ENCODE measurements around the gene TMEM86B.

The TMEM86B gene

GRCh38 chr19:55228403-55229031, at the start of gene TMEM86B:
Gene TMEM86B, minus strand, starts transcription at chr19:55228763. Its CDS starts 22 bp downstream, at chr19:55228741.
- no peak within 1 kb of the TSS for H3K4me3 ChIP-seq (ENCODE audit: low read depth, low read length)

GRCh38 chr19:55277494-55277893, 48.9 kb upstream of the TMEM86B start:
- no peak overlapping the region for H3K4me3 ChIP-seq (ENCODE audit: low read depth, low read length)
- no peak for DNase-seq (ENCODE audit: low read depth)

More at GRCh38 chr19:55228403-55229031, at the start of gene TMEM86B:
- DNase-seq (ENCODE audit: low read depth), result no peak

- no peak overlapping the region for H3K4me3 ChIP-seq (ENCODE audit: low read depth, low read length)
- DNase-seq (ENCODE audit: low read depth), result no peak
These were observed 48.3 kb upstream of the TMEM86B start for GRCh38 chr19:55276720-55277430.

- DNase-seq (ENCODE audit: low read depth), result no peak
- no peak overlapping the region for H3K4me3 ChIP-seq (ENCODE audit: low read depth, low read length)
These were observed 47.5 kb upstream of the TMEM86B start for GRCh38 chr19:55275851-55276719.

- H3K4me3 ChIP-seq (ENCODE audit: low read depth, low read length), result no peak overlapping the region
These were observed 45.6 kb upstream of the TMEM86B start for GRCh38 chr19:55273978-55274707.

GRCh38 chr19:55272142-55272541, 43.6 kb upstream of the TMEM86B start:
- H3K4me3 ChIP-seq (ENCODE audit: low read depth, low read length), result no peak overlapping the region
- DNase-seq (ENCODE audit: low read depth), result no peak

More at GRCh38 chr19:55273978-55274707, 45.6 kb upstream of the TMEM86B start:
- no peak for DNase-seq (ENCODE audit: low read depth)

- H3K4me3 ChIP-seq (ENCODE audit: low read depth, low read length), result no peak overlapping the region
- no peak for DNase-seq (ENCODE audit: low read depth)
These were observed 41.8 kb upstream of the TMEM86B start for GRCh38 chr19:55270172-55270942.

GRCh38 chr19:55269299-55269698, 40.7 kb upstream of the TMEM86B start:
- H3K4me3 ChIP-seq (ENCODE audit: low read depth, low read length), result no peak overlapping the region
- DNase-seq (ENCODE audit: low read depth), result no peak

- no peak for DNase-seq (ENCODE audit: low read depth)
- no peak overlapping the region for H3K4me3 ChIP-seq (ENCODE audit: low read depth, low read length)
These were observed 38.3 kb upstream of the TMEM86B start for GRCh38 chr19:55266840-55267239.

GRCh38 chr19:55266404-55266803, 37.8 kb upstream of the TMEM86B start:
- H3K4me3 ChIP-seq (ENCODE audit: low read depth, low read length), result no peak overlapping the region
- DNase-seq (ENCODE audit: low read depth), result no peak

- DNase-seq (ENCODE audit: low read depth), result no peak
These were observed 37.3 kb upstream of the TMEM86B start for GRCh38 chr19:55265723-55266386.

GRCh38 chr19:55265173-55265572, 36.6 kb upstream of the TMEM86B start:
- no peak for DNase-seq (ENCODE audit: low read depth)
- H3K4me3 ChIP-seq (ENCODE audit: low read depth, low read length), result no peak overlapping the region

More at GRCh38 chr19:55265723-55266386, 37.3 kb upstream of the TMEM86B start:
- H3K4me3 ChIP-seq (ENCODE audit: low read depth, low read length), result no peak overlapping the region

- no peak for DNase-seq (ENCODE audit: low read depth)
These were observed 36.0 kb upstream of the TMEM86B start for GRCh38 chr19:55264531-55264930.

GRCh38 chr19:55262359-55262758, 33.8 kb upstream of the TMEM86B start:
- no peak for DNase-seq (ENCODE audit: low read depth)
- H3K4me3 ChIP-seq (ENCODE audit: low read depth, low read length), result no peak overlapping the region

More at GRCh38 chr19:55264531-55264930, 36.0 kb upstream of the TMEM86B start:
- no peak overlapping the region for H3K4me3 ChIP-seq (ENCODE audit: low read depth, low read length)

GRCh38 chr19:55261671-55262126, 33.1 kb upstream of the TMEM86B start:
- H3K4me3 ChIP-seq (ENCODE audit: low read depth, low read length), result no peak overlapping the region
- no peak for DNase-seq (ENCODE audit: low read depth)

- no peak for DNase-seq (ENCODE audit: low read depth)
- peak overlapping the region; percentile 81 for H3K4me3 ChIP-seq (ENCODE audit: low read depth, low read length)
These were observed 31.1 kb upstream of the TMEM86B start for GRCh38 chr19:55259540-55260210.

- DNase-seq (ENCODE audit: low read depth), result peak; percentile 98
- H3K4me3 ChIP-seq (ENCODE audit: low read depth, low read length), result peak within 1 kb of the TSS; percentile 81
These were observed 30.4 kb upstream of the TMEM86B start, which contains the start of gene PPP6R1 for GRCh38 chr19:55258828-55259539. Gene PPP6R1, minus strand, starts transcription at chr19:55259017. Its CDS starts 11,914 bp downstream, at chr19:55247103.
